Keratinocyte (primary cell): ENCODE data around the gene CCDC82. TPM values are rescaled to one million over a fixed set of nuclear protein-coding genes. Genes with fewer than 3 reads are reported as not detected.
A peak's percentile ranks its signal among the peaks of the same experiment; 100 is the strongest.

Experiments
- DNase-seq: peaks from one replicate; pipeline ENCODE4 v3.0.0-alpha.2; 2011; ENCODE audit warnings: low read depth, missing footprints, low spot score
- FAIRE-seq: peaks from 2 replicates; lab custom pipeline; 2011; peaks lifted over from hg19 to GRCh38; lab: Jason Lieb, UNC
- H2AFZ ChIP-seq: 2 replicates; pipeline ENCODE4 v1.6.0; 2012; ENCODE audit warnings: low read length, control low read depth, inconsistent platforms; ENCODE audit not compliant: control insufficient read depth
- H3K27ac ChIP-seq: 2 replicates; pipeline ENCODE4 v1.5.1; 2011; ENCODE audit warnings: low read length; ENCODE audit not compliant: control insufficient read depth, insufficient read depth
- H3K27me3 ChIP-seq: 3 replicates; pipeline ENCODE4 v1.6.0; 2011; ENCODE audit warnings: low read length; ENCODE audit not compliant: control insufficient read depth, insufficient read depth; ENCODE audit errors: extremely low read depth
- H3K36me3 ChIP-seq, 2 experiments: 2 replicates in 1 of 2; 3 replicates in 1 of 2; pipeline ENCODE4 v1.5.1; 2011; ENCODE audit warnings: low read length in 2 of 2, mild to moderate bottlenecking in 1 of 2; ENCODE audit not compliant: control insufficient read depth in 2 of 2, insufficient read depth in 2 of 2; ENCODE audit errors: extremely low read depth in 1 of 2
- H3K4me1 ChIP-seq: 3 replicates; pipeline ENCODE4 v1.5.1; 2011; ENCODE audit warnings: low read length; ENCODE audit not compliant: control insufficient read depth, insufficient read depth; ENCODE audit errors: extremely low read depth
- H3K4me2 ChIP-seq: 3 replicates; pipeline ENCODE4 v1.6.0; 2011; ENCODE audit warnings: low read depth, low read length; ENCODE audit not compliant: control insufficient read depth, insufficient read depth; ENCODE audit errors: extremely low read depth
- H3K4me3 ChIP-seq, 3 experiments: fragments of 200-600 bp in 1 of 3; sonication (generic) in 1 of 3; 2 replicates in 2 of 3; 3 replicates in 1 of 3; pipeline ENCODE4 v1.5.1; 2011 to 2016; ENCODE audit warnings: low read length in 3 of 3, mild to moderate bottlenecking in 3 of 3, control low read depth in 2 of 3, inconsistent platforms in 1 of 3, low read depth in 1 of 3, mixed read lengths in 1 of 3, mixed run types in 1 of 3, moderate library complexity in 1 of 3; ENCODE audit not compliant: control insufficient read depth in 2 of 3, insufficient read depth in 2 of 3; ENCODE audit errors: extremely low read depth in 1 of 3
- H3K79me2 ChIP-seq: 2 replicates; pipeline ENCODE4 v1.6.0; 2012; ENCODE audit warnings: low read length; ENCODE audit not compliant: control insufficient read depth, insufficient read depth
- H3K9ac ChIP-seq: 3 replicates; pipeline ENCODE4 v1.6.0; 2011; ENCODE audit warnings: low read length; ENCODE audit not compliant: control insufficient read depth, insufficient read depth; ENCODE audit errors: extremely low read depth
- H3K9me1 ChIP-seq: 3 replicates; pipeline ENCODE4 v1.6.0; 2011; ENCODE audit warnings: low read length; ENCODE audit not compliant: control insufficient read depth, insufficient read depth; ENCODE audit errors: extremely low read depth
- H3K9me3 ChIP-seq: 2 replicates; pipeline ENCODE4 v1.5.1; 2012; ENCODE audit warnings: low read depth, low read length; ENCODE audit not compliant: control insufficient read depth
- H4K20me1 ChIP-seq: 3 replicates; pipeline ENCODE4 v1.6.0; 2011; ENCODE audit warnings: low read length; ENCODE audit not compliant: control insufficient read depth, insufficient read depth; ENCODE audit errors: extremely low read depth
- CTCF ChIP-seq, 3 experiments: IDR thresholded peaks in 1 of 3; conservative IDR thresholded peaks in 1 of 3; optimal IDR thresholded peaks in 1 of 3; 2 replicates in 2 of 3; 3 replicates in 1 of 3; pipeline versions ENCODE3 to v1.5.1; 2011; ENCODE audit warnings: low read length in 3 of 3, mild to moderate bottlenecking in 3 of 3, moderate library complexity in 2 of 3, control low read depth in 1 of 3, inconsistent platforms in 1 of 3; ENCODE audit not compliant: insufficient read depth in 2 of 3; ENCODE audit errors: extremely low read depth in 1 of 3
- EZH2 ChIP-seq: IDR thresholded peaks from one replicate; pipeline ENCODE4 v1.6.1; 2012; ENCODE audit warnings: inconsistent platforms, mild to moderate bottlenecking, low read length, moderate library complexity
- dilution Hi-C: fragments of 300-500 bp; cut with MboI; formaldehyde crosslinking; loops from one replicate; pipeline ENCODE4 v1.7.0; 2020; ENCODE audit warnings: low sequenced_read_pairs; ENCODE audit not compliant: extremely low pct_ligation_motif_present
- polyA plus RNA-seq, 5 experiments: library from polyadenylated mRNA; depleted of rRNA in 3 of 5; stranded (reverse) in 3 of 5; stranded (forward) in 1 of 5; unstranded in 1 of 5; fragments of >200 nt; gene quantifications; 1 replicate in 1 of 5; 2 replicates in 3 of 5; 3 replicates in 1 of 5; pipeline versions ENCODE4 v1.2.1 to v1.2.3, GENCODE V29; 2011 to 2012; ENCODE audit warnings: missing spikeins in 2 of 5, low read depth in 1 of 5, low replicate concordance in 1 of 5

The CCDC82 gene
- polyA plus RNA-seq, 1 donor (not counting 4 experiments of a cell fraction or from before 2014, with no cell fraction given), result 19.3 TPM

GRCh38 chr11:96338910-96339705, 50.6 kb downstream of the CCDC82 start:
- H3K9me3 ChIP-seq, result no peaks in the 10 kb centered on the region
- H3K4me1 ChIP-seq, result peaks cover 48% of the 10 kb centered on the region
- H3K27ac ChIP-seq, result peak overlapping the region; percentile 85
- dilution Hi-C loops, result no loop called here
- H3K79me2 ChIP-seq, result peaks cover 49% of the 10 kb centered on the region
- H3K4me3 ChIP-seq, result peak overlapping the region in 2 of 3 experiments; percentile 50 to 51
- FAIRE-seq, result no peak
- TF ChIP-seq CTCF (optimal IDR thresholded peaks at IDR 0.05 in 1 of 3, IDR thresholded peaks at IDR 0.05 in 1 of 3, conservative IDR thresholded peaks at IDR 0.05 in 1 of 3; ENCODE audit: extremely low read depth in 1 of 3, insufficient read depth in 2 of 3, low read length in 3 of 3) (peak in 2 of 3 experiments; percentile 14 to 25), EZH2 (no peak)
- H3K4me2 ChIP-seq, result peak overlapping the region; percentile 100
- no peaks in the 10 kb centered on the region for H4K20me1 ChIP-seq
- H3K9me1 ChIP-seq, result no peaks in the 10 kb centered on the region
- no peaks in the 10 kb centered on the region for H3K36me3 ChIP-seq
- DNase-seq, result no peak
- H3K9ac ChIP-seq, result peak overlapping the region; percentile 73
- H2AFZ ChIP-seq, result peak overlapping the region; percentile 81
- no peaks in the 10 kb centered on the region for H3K27me3 ChIP-seq

- no peaks in the 10 kb centered on the region for H3K9me1 ChIP-seq
- peak overlapping the region; percentile 18 for H3K9ac ChIP-seq
- peaks cover 49% of the 10 kb centered on the region for H3K79me2 ChIP-seq
- peaks cover 43% of the 10 kb centered on the region for H3K4me1 ChIP-seq
- peak overlapping the region; percentile 18 for H2AFZ ChIP-seq
- H3K4me2 ChIP-seq, result peak overlapping the region; percentile 100
- peak overlapping the region; percentile 85 for H3K27ac ChIP-seq
- FAIRE-seq, result no peak
- no peaks in the 10 kb centered on the region for H3K9me3 ChIP-seq
- H3K27me3 ChIP-seq, result no peaks in the 10 kb centered on the region
- no peak for DNase-seq
- dilution Hi-C loops, result no loop called here
- TF ChIP-seq CTCF (optimal IDR thresholded peaks at IDR 0.05 in 1 of 3, IDR thresholded peaks at IDR 0.05 in 1 of 3, conservative IDR thresholded peaks at IDR 0.05 in 1 of 3; ENCODE audit: extremely low read depth in 1 of 3, insufficient read depth in 2 of 3, low read length in 3 of 3) (no peak), EZH2 (no peak)
- H4K20me1 ChIP-seq, result no peaks in the 10 kb centered on the region
- H3K36me3 ChIP-seq, result no peaks in the 10 kb centered on the region
- peak overlapping the region in 2 of 3 experiments; percentile 9 to 23 for H3K4me3 ChIP-seq
Observed at GRCh38 chr11:96337541-96338431, 51.9 kb downstream of the CCDC82 start.
